ENCODE results near the gene ZBTB42.

GRCh38 chr14:104774453-104775072 lies 26.3 kb upstream of the ZBTB42 start:
- TF ChIP-seq EZH2 (IDR thresholded peaks at IDR 0.05; ENCODE audit: low read length, unreplicated experiment) (no peak), CTCF (conservative IDR thresholded peaks at IDR 0.05; ENCODE audit: low read depth, low read length) (no peak), EZH2phosphoT487 (IDR thresholded peaks at IDR 0.05; ENCODE audit: borderline replicate concordance, low read length) (no peak)

All from PC-3 (cell line).